Measurements from ENCODE around the gene SPTBN5.

SPTBN5 gene

GRCh38 chr15:41940441-41940857 lies 46.6 kb upstream of the SPTBN5 start:
- H3K4me3 ChIP-seq (ENCODE audit: low read length), result no peak overlapping the region

DNA sequence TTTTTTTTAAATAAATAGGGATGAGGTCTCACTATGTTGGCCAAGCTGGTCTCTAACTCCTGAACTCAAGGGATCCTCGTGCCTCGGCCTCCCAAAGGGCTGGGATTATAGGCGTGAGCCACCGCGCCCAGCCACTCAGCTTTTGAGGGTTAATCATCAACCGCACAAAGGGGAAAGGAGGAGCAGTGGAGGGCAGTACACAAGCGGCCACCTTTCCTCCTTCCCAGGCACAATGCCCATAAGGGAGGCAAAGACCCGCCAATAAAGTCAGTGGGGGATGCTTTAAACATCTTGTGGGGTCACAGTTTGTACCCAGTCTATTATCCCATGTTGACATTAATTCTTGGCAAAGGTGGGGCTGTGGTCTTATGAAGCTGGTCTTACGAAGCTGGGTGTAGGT lies 46.1 kb upstream of the SPTBN5 start:
- Histone ChIP-seq H3K9me2 (replicated peaks; ENCODE audit: control insufficient read depth, low read length) (no peaks in the 10 kb centered on the region), H3K4me3 (ENCODE audit: low read length) (no peak overlapping the region), H3F3A (ENCODE audit: control insufficient read depth, insufficient read depth) (peaks cover 2% of the 10 kb centered on the region; the same call in 1 of the 2 replicates), H3K27ac (ENCODE audit: low read depth, low read length) (no peak overlapping the region), H3K4me1 (ENCODE audit: control insufficient read depth, low read length) (peaks cover 25% of the 10 kb centered on the region), H3K9me3 (ENCODE audit: control insufficient read depth, insufficient read depth, low read length) (no peaks in the 10 kb centered on the region), H3K79me2 (ENCODE audit: control insufficient read depth, low read length) (no peaks in the 10 kb centered on the region), H3K4me2 (ENCODE audit: low read length) (no peak overlapping the region), H3K27me3 (ENCODE audit: control insufficient read depth, low read length) (no peaks in the 10 kb centered on the region), H3K36me3 (ENCODE audit: control insufficient read depth, low read length) (peaks cover 2% of the 10 kb centered on the region; the same call in 1 of the 2 replicates), H4K20me1 (ENCODE audit: control insufficient read depth, insufficient read depth, low read depth, low read length) (no peaks in the 10 kb centered on the region)
- TF ChIP-seq CTCF (IDR thresholded peaks at IDR 0.05; ENCODE audit: low read depth, low read length, poor library complexity, severe bottlenecking) (no peak), EZH2phosphoT487 (IDR thresholded peaks at IDR 0.05; ENCODE audit: borderline replicate concordance, low read length) (no peak)

More at GRCh38 chr15:41940441-41940857, 46.6 kb upstream of the SPTBN5 start:
- peaks cover 20% of the 10 kb centered on the region for H3K4me1 ChIP-seq (ENCODE audit: control insufficient read depth, low read length)
- H3K79me2 ChIP-seq (ENCODE audit: control insufficient read depth, low read length), result no peaks in the 10 kb centered on the region
- H3K36me3 ChIP-seq (ENCODE audit: control insufficient read depth, low read length), result peaks cover 2% of the 10 kb centered on the region; the same call in 1 of the 2 replicates
- no peaks in the 10 kb centered on the region for H3K9me2 ChIP-seq (replicated peaks; ENCODE audit: control insufficient read depth, low read length)
- no peak for TF ChIP-seq EZH2phosphoT487 (IDR thresholded peaks at IDR 0.05; ENCODE audit: borderline replicate concordance, low read length)
- no peak for TF ChIP-seq CTCF (IDR thresholded peaks at IDR 0.05; ENCODE audit: low read depth, low read length, poor library complexity, severe bottlenecking)
- no peaks in the 10 kb centered on the region for H3K9me3 ChIP-seq (ENCODE audit: control insufficient read depth, insufficient read depth, low read length)
- no peaks in the 10 kb centered on the region for H3K27me3 ChIP-seq (ENCODE audit: control insufficient read depth, low read length)
- H3K4me2 ChIP-seq (ENCODE audit: low read length), result no peak overlapping the region
- H4K20me1 ChIP-seq (ENCODE audit: control insufficient read depth, insufficient read depth, low read depth, low read length), result no peaks in the 10 kb centered on the region
- no peak overlapping the region for H3K27ac ChIP-seq (ENCODE audit: low read depth, low read length)
- peaks cover 2% of the 10 kb centered on the region; the same call in 1 of the 2 replicates for H3F3A ChIP-seq (ENCODE audit: control insufficient read depth, insufficient read depth)

GRCh38 chr15:41937568-41937923 lies 43.7 kb upstream of the SPTBN5 start:
- H3K9me2 ChIP-seq (replicated peaks; ENCODE audit: control insufficient read depth, low read length), result no peaks in the 10 kb centered on the region
- H4K20me1 ChIP-seq (ENCODE audit: control insufficient read depth, insufficient read depth, low read depth, low read length), result no peaks in the 10 kb centered on the region
- H3F3A ChIP-seq (ENCODE audit: control insufficient read depth, insufficient read depth), result peaks cover 2% of the 10 kb centered on the region; the same call in 1 of the 2 replicates
- H3K36me3 ChIP-seq (ENCODE audit: control insufficient read depth, low read length), result peaks cover 2% of the 10 kb centered on the region; the same call in 1 of the 2 replicates
- H3K27me3 ChIP-seq (ENCODE audit: control insufficient read depth, low read length), result no peaks in the 10 kb centered on the region
- no peak for TF ChIP-seq CTCF (IDR thresholded peaks at IDR 0.05; ENCODE audit: low read depth, low read length, poor library complexity, severe bottlenecking)
- no peak for TF ChIP-seq EZH2phosphoT487 (IDR thresholded peaks at IDR 0.05; ENCODE audit: borderline replicate concordance, low read length)
- H3K9me3 ChIP-seq (ENCODE audit: control insufficient read depth, insufficient read depth, low read length), result no peaks in the 10 kb centered on the region
- H3K4me1 ChIP-seq (ENCODE audit: control insufficient read depth, low read length), result peaks cover 33% of the 10 kb centered on the region
- H3K27ac ChIP-seq (ENCODE audit: low read depth, low read length), result no peak overlapping the region
- H3K4me3 ChIP-seq (ENCODE audit: low read length), result no peak overlapping the region
- no peaks in the 10 kb centered on the region for H3K79me2 ChIP-seq (ENCODE audit: control insufficient read depth, low read length)
- no peak overlapping the region for H3K4me2 ChIP-seq (ENCODE audit: low read length)

Measured in DOHH2 (cell line).